Esophagus muscularis mucosa (tissue), 4 donors: ENCODE results near the gene PRKCQ.

Experiments
- CTCF ChIP-seq, 3 experiments: fragments of 200-600 bp in 2 of 3; fragments of 450-650 bp in 1 of 3; sonication (generic) in 2 of 3; IDR thresholded peaks; one replicate each; pipeline ENCODE4 v1.5.1; 2017 to 2019; ENCODE audit warnings: antibody characterized with exemption in 3 of 3, mild to moderate bottlenecking in 2 of 3, moderate library complexity in 1 of 3
- EP300 ChIP-seq: sonication (generic); formaldehyde crosslinking; IDR thresholded peaks from one replicate; pipeline ENCODE4 v1.6.1; 2017; ENCODE audit warnings: antibody characterized with exemption
- POLR2A ChIP-seq: fragments of 450-650 bp; IDR thresholded peaks from one replicate; pipeline ENCODE4 v1.6.1; 2017; ENCODE audit warnings: antibody characterized with exemption, moderate library complexity, mild to moderate bottlenecking, low read depth
- POLR2AphosphoS5 ChIP-seq, 2 donors: sonication (generic); formaldehyde crosslinking; IDR thresholded peaks; one replicate each; pipeline ENCODE4 v1.6.1; 2017; ENCODE audit warnings: antibody characterized with exemption in 2 of 2

- TF ChIP-seq POLR2A: no peak
- no peak for TF ChIP-seq CTCF (IDR thresholded peaks at IDR 0.05)
- no peak for TF ChIP-seq EP300
- TF ChIP-seq POLR2AphosphoS5 (IDR thresholded peaks at IDR 0.05): no peak
These were observed 174.4 kb downstream of the PRKCQ start for GRCh38 chr10:6405713-6406112.
